Ishikawa (cell line): ENCODE results near the gene NUDT7.

Source experiments
- CEBPB ChIP-seq: IDR thresholded peaks from 2 replicates; pipeline ENCODE4 v1.6.1; 2012
- CREB1 ChIP-seq: IDR thresholded peaks from 2 replicates; pipeline ENCODE4 v1.6.1; 2012; ENCODE audit warnings: low read depth
- EGR1 ChIP-seq: IDR thresholded peaks from 2 replicates; pipeline ENCODE4 v1.6.1; 2012
- EP300 ChIP-seq: IDR thresholded peaks from 2 replicates; pipeline ENCODE4 v1.6.1; 2012; ENCODE audit warnings: borderline replicate concordance
- FOXM1 ChIP-seq: IDR thresholded peaks from 2 replicates; pipeline ENCODE4 v1.6.1; 2012; ENCODE audit warnings: low read depth, borderline replicate concordance
- NFIC ChIP-seq: IDR thresholded peaks from 2 replicates; pipeline ENCODE4 v1.6.1; 2012
- RAD21 ChIP-seq: IDR thresholded peaks from 2 replicates; pipeline ENCODE4 v1.6.1; 2012; ENCODE audit warnings: low read depth
- REST ChIP-seq: IDR thresholded peaks from 2 replicates; pipeline ENCODE4 v1.6.1; 2012; ENCODE audit warnings: low read depth, mild to moderate bottlenecking
- TAF1 ChIP-seq: IDR thresholded peaks from 2 replicates; pipeline ENCODE4 v1.6.1; 2012; ENCODE audit warnings: low read depth, mild to moderate bottlenecking
- TCF12 ChIP-seq: IDR thresholded peaks from 2 replicates; pipeline ENCODE4 v1.6.1; 2012; ENCODE audit warnings: low read depth
- TEAD4 ChIP-seq: IDR thresholded peaks from 2 replicates; pipeline ENCODE4 v1.6.1; 2012
- YY1 ChIP-seq: IDR thresholded peaks from 2 replicates; pipeline ENCODE4 v1.6.1; 2012; ENCODE audit warnings: low read depth
- ZBTB7A ChIP-seq: IDR thresholded peaks from 2 replicates; pipeline ENCODE4 v1.6.1; 2012; ENCODE audit warnings: low read depth
- TF ChIP-seq, protein P1 (sequence below): IDR thresholded peaks from 2 replicates; pipeline ENCODE4 v1.6.1; 2012
- TF ChIP-seq, protein P2 (sequence below): IDR thresholded peaks from 2 replicates; pipeline ENCODE4 v1.6.1; 2012

The NUDT7 gene

GRCh38 chr16:77682586-77682985, 39.7 kb upstream of the NUDT7 start:
- no peak for TF ChIP-seq TAF1
- no peak for TF ChIP-seq NFIC
- TF ChIP-seq, protein P1, sequence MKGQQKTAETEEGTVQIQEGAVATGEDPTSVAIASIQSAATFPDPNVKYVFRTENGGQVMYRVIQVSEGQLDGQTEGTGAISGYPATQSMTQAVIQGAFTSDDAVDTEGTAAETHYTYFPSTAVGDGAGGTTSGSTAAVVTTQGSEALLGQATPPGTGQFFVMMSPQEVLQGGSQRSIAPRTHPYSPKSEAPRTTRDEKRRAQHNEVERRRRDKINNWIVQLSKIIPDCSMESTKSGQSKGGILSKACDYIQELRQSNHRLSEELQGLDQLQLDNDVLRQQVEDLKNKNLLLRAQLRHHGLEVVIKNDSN: no peak
- no peak for TF ChIP-seq TCF12
- no peak for TF ChIP-seq RAD21
- no peak for TF ChIP-seq TEAD4
- TF ChIP-seq, protein P2, sequence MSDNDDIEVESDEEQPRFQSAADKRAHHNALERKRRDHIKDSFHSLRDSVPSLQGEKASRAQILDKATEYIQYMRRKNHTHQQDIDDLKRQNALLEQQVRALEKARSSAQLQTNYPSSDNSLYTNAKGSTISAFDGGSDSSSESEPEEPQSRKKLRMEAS: no peak
- no peak for TF ChIP-seq YY1
- no peak for TF ChIP-seq EGR1
- no peak for TF ChIP-seq ZBTB7A
- no peak for TF ChIP-seq EP300
- no peak for TF ChIP-seq CREB1
- TF ChIP-seq REST: no peak

DNA sequence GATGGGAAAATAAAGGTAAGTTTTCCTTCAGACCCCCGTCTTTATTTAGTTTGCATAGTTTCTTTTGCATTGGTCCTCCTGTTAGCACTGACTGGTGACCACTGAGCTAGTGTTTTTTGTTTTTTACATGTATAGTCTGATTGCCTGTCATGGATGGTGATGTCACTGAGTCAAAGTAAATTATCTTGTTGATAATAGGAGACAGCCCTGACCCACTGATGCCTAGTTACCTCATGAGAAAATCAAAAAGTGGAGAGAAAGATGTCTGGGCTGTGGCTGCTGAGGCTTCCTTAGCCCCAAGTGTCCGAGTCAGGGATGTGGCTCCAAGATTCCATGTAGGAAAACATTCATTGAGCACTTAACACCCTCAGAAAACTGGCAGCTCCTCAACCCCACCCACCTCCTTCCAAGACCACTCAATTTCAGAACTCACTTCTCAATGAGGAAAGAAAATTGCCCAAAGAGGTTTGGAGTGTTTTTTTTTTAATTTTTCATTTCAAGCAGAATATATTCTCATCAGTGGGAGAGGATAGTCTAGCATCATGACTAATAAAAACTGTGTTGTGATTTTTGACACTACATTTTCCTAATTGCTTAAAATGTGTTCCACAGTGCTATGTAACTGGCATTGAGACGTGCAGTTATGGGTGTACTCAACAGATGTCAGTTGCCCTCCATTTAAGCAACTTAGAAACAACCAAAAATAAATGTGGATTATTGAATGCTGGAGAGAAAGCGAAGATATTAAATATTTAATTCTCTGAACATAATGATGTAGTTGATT, 38.7 kb upstream of the NUDT7 start:
- TF ChIP-seq YY1: no peak
- TF ChIP-seq EGR1: no peak
- no peak for TF ChIP-seq TAF1
- no peak for TF ChIP-seq RAD21
- TF ChIP-seq TCF12: no peak
- TF ChIP-seq, protein P2: no peak
- no peak for TF ChIP-seq CEBPB
- no peak for TF ChIP-seq FOXM1
- TF ChIP-seq, protein P1: no peak
- TF ChIP-seq REST: no peak
- TF ChIP-seq CREB1: no peak
- no peak for TF ChIP-seq TEAD4
- no peak for TF ChIP-seq NFIC
- TF ChIP-seq EP300: no peak
- no peak for TF ChIP-seq ZBTB7A

DNA sequence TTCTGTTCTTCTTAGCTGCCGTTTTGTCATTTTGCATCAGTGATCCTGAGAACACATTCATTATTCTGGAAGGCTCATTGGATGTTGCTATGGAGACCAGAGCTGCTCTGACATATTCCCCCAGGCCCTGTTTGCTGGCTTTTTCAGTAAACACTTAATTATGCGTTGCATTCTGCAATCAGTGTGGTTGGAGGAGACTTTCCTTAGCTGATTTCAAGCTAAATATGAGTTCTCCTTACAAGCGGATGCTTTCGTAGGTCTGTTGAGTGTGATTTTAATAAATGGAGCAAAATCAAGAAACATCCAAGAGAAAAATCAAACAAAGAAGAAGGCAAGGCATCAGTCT, 38.2 kb upstream of the NUDT7 start:
- TF ChIP-seq CREB1 (no peak), TCF12 (no peak)

DNA sequence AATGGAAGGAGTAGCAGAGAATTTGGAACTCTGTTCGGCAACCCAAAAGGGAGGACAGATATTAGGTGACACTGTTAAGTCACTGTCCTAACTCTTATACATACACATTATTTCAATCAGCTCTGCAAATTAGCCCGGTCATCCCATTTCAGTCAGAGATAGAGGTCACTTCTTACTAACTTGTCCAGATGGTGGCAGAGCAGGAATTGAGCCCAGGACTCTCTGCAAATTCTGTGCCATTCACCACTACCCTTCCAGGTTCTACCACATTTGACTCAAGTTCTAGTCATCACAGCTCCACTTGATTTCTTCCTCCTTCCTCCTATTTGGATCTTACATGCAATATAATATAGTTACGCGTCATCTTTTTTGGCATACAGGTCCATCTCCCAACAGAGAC, 35.9 kb upstream of the NUDT7 start:
- no peak for TF ChIP-seq TCF12
- TF ChIP-seq CEBPB: no peak
- TF ChIP-seq, protein P2: no peak
- no peak for TF ChIP-seq TAF1
- TF ChIP-seq ZBTB7A: no peak
- no peak for TF ChIP-seq RAD21
- TF ChIP-seq, protein P1: no peak
- TF ChIP-seq REST: no peak
- TF ChIP-seq TEAD4: no peak
- TF ChIP-seq NFIC: no peak
- no peak for TF ChIP-seq EP300
- no peak for TF ChIP-seq CREB1
- no peak for TF ChIP-seq FOXM1
- no peak for TF ChIP-seq EGR1
- no peak for TF ChIP-seq YY1
